Effector memory CD4-positive, alpha-beta T cell (primary cell): Measurements from ENCODE around the gene PLA2G6.

ENCODE experiments used
- DNase-seq, 3 donors: peaks; one replicate each; pipeline ENCODE4 v3.0.0-alpha.2; 2020
- H3K27ac ChIP-seq: 2 replicates; pipeline ENCODE4 v1.7.0; 2013; ENCODE audit warnings: mild to moderate bottlenecking, low read length, moderate library complexity; ENCODE audit not compliant: insufficient read depth, poor library complexity, severe bottlenecking
- H3K27me3 ChIP-seq: replicated peaks from 2 replicates; pipeline ENCODE4 v1.7.0; 2013; ENCODE audit warnings: mild to moderate bottlenecking, low read length; ENCODE audit not compliant: insufficient read depth, control insufficient read depth, poor library complexity, severe bottlenecking
- H3K36me3 ChIP-seq: 2 replicates; pipeline ENCODE4 v1.7.0; 2013; ENCODE audit warnings: mild to moderate bottlenecking, low read length, moderate library complexity; ENCODE audit not compliant: control insufficient read depth, insufficient read depth
- H3K4me1 ChIP-seq: 2 replicates; pipeline ENCODE4 v1.7.0; 2013; ENCODE audit warnings: low read length, mild to moderate bottlenecking; ENCODE audit not compliant: control insufficient read depth, insufficient read depth, poor library complexity, severe bottlenecking
- H3K4me3 ChIP-seq: 2 replicates; pipeline ENCODE4 v1.7.0; 2013; ENCODE audit warnings: low read length, low read depth, mild to moderate bottlenecking; ENCODE audit not compliant: insufficient read depth, poor library complexity, severe bottlenecking
- H3K9me3 ChIP-seq: 2 replicates; pipeline ENCODE4 v1.7.0; 2013; ENCODE audit warnings: mild to moderate bottlenecking, low read length, moderate library complexity; ENCODE audit not compliant: control insufficient read depth

PLA2G6 gene

DNA sequence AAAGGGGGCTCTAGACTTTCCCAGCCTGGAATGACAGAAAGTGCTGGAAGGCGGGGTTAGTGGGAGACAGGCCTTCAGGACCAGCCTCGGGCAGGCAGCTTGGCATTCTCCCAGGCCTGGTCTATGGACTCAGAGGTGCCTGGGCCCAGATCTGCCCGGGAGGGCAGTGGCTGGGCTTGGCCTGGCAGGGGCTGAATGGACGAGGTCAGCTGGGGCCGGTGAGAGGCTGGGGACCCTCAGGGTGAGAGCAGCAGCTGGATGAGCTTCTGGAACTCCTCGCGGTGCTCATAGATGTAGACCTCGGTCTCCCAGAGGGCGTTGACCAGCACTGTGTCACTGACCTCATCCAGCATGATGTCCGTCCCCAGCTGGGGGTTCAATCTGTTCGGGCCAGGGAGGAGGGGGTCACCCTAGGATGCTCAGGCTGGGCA lies 69.7 kb downstream of the PLA2G6 start:
- Histone ChIP-seq H3K4me3 (no peak overlapping the region), H3K27ac (no peak overlapping the region)
- no peak for DNase-seq

DNA sequence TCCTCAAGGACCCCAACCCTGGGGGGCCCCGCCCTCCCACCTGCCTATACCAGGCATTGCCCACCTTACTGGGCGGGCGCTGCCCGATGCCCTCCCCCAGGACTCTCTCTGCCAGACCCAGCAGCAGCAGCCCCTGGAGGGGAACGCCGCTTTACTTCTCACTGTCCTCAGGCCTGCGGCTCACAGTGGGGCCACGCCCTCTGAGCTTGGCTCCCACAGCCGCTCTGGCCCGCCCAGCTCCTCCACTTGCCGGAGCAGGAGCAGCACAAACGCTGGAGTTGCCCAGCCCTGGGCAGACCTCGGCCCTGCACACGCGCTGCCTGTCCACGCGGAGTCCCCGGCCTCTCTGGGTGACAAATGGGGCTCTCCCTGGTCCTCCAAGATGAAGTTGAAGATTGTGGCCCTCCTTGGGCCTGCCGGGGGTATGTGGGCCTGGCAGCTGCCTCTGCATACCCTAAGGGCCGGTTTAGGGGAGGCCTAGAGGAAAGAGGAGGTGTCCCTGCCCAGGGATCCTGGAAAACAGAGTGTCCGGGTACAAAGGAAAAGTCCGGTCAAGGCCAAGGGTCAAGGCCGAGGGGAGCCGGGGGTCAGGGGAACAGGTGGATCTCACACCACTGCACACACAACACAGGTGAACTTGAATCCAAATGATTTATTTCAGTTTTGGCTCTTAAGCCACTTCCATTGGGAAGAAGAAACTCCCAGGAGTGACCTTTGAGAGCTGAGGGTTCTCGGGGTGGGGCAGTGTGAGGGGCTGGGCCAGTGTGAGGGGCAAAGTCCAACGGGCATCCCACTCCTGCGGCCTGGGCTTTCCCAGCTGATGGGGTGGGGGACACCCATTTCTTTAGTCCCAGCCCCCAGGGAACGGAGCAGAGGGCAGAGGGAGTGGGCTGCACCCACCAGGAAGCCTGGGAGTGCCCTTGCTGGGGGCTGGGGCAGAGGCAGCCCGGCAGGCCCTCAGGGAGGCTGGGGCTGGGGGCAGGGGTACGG lies 70.5 kb downstream of the PLA2G6 start:
- Histone ChIP-seq H3K27ac (no peak overlapping the region), H3K36me3 (peaks cover 7% of the 10 kb centered on the region), H3K27me3 (no peaks in the 10 kb centered on the region), H3K4me3 (no peak overlapping the region), H3K9me3 (no peaks in the 10 kb centered on the region), H3K4me1 (peaks cover 4% of the 10 kb centered on the region)
- no peak for DNase-seq

More for the DNA sequence above, 69.7 kb downstream of the PLA2G6 start:
- peaks cover 7% of the 10 kb centered on the region for H3K36me3 ChIP-seq
- no peaks in the 10 kb centered on the region for H3K27me3 ChIP-seq
- peaks cover 4% of the 10 kb centered on the region for H3K4me1 ChIP-seq
- no peaks in the 10 kb centered on the region for H3K9me3 ChIP-seq

DNA sequence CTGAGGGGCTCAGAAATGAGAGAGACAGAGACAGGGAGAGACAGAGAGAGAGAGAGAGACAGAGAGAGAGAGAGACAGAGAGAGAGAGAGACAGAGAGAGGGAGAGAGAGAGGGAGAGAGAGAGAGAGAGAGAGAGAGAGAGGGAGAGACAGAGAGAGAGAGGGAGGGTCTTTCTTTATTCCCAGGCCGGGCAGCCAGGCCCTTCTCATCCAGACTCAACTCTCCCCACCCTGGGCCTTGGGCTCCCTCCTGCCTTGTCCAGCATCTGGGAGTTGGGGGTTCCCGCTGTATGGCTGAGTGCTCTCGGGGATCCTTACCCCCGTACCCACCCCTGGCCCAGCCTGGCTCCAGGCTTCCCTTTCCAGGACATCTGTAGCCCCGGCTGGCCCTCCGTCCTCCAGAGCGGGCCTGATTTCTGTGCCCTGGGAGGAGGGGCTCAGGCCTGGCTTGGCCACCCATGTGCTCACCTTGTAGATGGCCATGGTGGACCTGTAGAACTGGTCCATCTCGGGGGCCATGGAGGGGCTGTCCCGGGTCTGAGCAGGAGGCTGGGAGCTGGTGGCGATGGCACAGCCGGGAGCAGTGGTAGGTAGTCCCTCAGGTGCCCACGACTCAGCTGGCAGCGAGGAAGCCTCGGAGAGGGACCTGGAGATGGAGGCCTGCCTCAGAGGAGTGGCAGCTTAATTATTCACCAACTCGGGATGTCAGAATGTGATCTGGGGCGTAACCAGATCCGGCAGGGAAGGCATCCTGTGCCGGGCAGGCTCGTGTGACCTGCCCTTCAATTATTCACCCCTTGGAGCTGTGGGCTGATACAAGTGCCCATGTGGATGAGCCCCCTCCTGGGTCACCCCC lies 71.4 kb downstream of the PLA2G6 start, which contains the start of gene BAIAP2L2:
Gene BAIAP2L2 (minus strand): TSS at position 677 of the 855 bp plus-strand sequence. CDS start 159 bp downstream, at position 518.
- Histone ChIP-seq H3K36me3 (peaks cover 7% of the 10 kb centered on the region), H3K27ac (no peak within 1 kb of the TSS), H3K4me3 (no peak within 1 kb of the TSS), H3K27me3 (no peaks in the 10 kb centered on the region), H3K4me1 (peaks cover 4% of the 10 kb centered on the region), H3K9me3 (no peaks in the 10 kb centered on the region)
- DNase-seq, result no peak

DNA sequence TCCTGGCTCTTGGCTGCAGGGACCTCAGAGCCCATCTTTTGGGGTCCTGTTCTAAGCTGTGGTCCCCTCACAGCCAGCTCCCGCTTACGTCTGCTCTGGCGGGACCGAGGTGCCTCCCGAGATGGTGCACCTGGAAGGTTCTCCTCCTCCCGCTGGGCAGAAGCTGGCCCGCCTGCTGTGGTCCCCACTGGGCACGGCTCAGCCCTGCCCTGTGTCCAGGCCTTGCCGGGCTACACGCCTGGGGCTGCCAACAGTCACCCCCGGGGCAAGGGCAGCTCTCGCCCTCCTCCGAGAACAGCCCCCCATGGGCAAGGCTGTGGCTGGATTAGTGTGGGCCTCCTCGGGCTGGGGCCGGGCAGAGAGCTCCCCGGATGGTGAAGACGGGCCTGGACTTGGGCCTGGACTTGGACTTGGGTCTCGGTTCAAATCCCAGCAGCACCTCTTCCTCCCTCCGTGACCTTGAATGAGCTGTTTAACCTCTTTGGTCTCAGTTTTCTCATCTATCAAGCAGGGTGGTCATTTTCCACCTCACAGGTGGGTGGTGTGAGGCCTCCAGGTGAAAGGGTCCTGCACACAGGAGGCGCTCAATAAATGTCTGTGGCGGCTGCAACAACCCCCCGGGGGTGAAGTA lies 72.1 kb downstream of the PLA2G6 start:
- Histone ChIP-seq H3K4me3 (no peak overlapping the region), H3K27me3 (no peaks in the 10 kb centered on the region), H3K4me1 (peaks cover under 1% of the 10 kb centered on the region), H3K9me3 (no peaks in the 10 kb centered on the region), H3K27ac (no peak overlapping the region), H3K36me3 (peaks cover 7% of the 10 kb centered on the region)
- peak in 1 of 3 donors; percentile 8 for DNase-seq

DNA sequence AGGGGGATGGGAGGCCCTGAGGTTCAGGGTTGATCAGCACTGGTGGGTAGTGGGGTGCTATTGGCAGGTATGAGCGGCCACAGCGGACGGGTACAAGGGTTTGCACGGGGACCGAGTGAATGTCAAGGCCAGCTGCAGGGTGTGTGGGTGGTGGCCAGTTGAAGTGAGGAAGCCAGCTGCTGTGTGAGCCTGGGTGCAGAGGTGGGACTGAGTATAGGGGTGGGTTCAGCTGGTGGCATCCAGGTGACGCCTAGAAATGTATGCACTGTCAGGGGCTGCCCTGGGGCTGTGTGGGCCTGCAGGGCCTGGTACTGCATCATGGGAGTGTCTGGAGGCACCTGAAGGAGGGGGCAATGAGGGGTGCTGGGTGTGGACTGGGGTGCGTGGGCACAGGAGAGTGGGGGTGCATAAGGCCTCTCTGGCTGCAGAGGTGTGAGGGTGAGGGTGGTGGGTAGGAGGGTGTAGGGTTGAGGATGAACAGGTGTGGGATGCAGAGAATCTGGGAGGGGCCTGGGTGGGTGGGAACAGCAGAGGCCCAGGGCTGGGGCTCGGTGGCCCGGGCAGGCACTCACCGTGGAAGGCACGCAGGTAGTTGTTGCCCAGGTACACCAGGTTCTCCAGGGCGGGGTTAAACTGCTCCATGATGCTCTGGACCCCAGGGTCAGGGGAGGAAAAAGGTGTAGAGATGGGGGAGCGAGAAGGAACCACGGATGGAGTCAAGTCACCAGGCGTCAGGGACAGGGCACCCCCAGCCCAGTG lies 72.9 kb downstream of the PLA2G6 start:
- no peak for DNase-seq
- Histone ChIP-seq H3K36me3 (peaks cover 7% of the 10 kb centered on the region), H3K4me1 (no peaks in the 10 kb centered on the region), H3K27me3 (no peaks in the 10 kb centered on the region), H3K27ac (no peak overlapping the region), H3K4me3 (no peak overlapping the region), H3K9me3 (no peaks in the 10 kb centered on the region)

DNA sequence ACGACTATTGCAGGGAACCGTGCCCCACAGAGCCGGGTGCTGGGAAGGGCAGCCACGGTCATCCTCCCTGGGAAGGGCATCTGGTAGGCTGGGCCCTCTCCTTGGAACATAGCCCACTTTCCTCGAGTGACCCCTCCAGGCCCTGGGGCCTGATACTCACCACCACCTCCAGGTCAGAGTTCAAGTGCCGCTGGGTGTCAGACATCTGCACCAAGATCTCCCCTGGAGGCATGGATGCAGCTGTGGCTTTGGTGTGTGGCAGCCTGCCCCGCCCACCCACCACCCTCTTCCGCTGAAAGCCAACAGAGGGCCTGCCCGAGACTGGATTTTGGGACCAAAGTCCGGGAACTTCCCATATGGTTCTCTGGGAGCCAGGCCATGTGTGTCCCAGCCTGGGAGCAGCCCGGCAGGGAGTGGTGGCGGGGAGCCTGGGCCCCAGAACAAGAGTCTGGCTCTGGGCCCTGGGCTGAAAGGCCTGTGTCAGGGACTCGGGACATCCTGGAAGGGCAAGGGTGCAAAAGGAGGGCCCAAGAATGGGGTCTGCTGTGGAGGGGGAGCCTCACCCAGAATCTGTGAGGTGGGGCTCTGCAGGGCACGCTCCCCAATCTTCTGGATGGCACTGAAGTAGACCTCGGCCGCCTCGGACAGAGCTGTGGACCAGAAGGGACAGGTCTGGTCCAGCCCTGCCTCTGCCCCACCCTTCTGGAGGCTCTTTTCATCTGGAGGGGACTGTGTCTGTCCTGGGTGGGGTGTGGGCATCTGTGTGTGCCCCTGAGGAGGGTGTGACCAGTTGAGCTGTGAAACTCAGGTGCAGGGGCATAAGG lies 73.7 kb downstream of the PLA2G6 start:
- DNase-seq, result no peak
- Histone ChIP-seq H3K4me3 (no peak overlapping the region), H3K9me3 (no peaks in the 10 kb centered on the region), H3K27me3 (no peaks in the 10 kb centered on the region), H3K36me3 (no peaks in the 10 kb centered on the region), H3K4me1 (no peaks in the 10 kb centered on the region), H3K27ac (no peak overlapping the region)

DNA sequence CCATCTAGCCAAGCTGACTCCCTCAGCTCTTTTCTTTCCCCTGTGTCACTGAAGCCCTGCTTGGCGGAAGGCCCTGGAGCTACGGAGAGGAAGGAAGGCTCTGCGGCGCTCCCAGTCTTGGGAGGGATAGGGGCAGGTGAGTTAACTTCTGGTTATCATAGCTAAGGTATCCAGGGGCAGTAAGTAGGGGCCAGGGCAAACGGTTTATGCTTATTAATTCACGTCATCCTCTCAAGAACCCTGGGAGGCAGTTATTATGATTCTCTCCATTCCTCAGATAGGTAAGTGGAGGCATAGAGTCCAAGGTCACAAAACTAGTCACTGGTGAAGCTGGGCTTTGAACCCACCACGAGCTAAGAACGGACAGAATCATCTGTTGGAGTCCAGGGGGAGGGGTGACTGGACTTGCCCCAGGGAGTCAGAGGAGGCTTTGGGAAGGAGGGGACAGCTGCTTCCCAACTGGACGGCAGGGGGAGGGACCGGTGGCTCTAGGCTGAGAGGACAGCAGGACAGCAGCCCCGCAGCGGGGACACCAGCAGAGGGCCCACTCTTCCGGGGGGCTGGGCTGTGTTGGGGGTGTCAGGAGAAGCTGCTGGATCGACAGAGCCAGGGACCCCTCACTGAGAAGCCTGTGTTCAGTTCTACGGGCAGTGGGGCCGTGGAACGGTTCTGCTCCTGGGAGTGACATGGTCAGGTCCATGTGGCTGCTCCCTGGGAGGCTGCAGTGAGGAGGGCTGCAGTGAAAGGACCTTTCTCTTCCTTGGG lies 74.6 kb downstream of the PLA2G6 start:
- no peaks in the 10 kb centered on the region for H3K36me3 ChIP-seq
- no peaks in the 10 kb centered on the region for H3K4me1 ChIP-seq
- no peak overlapping the region for H3K4me3 ChIP-seq
- no peaks in the 10 kb centered on the region for H3K27me3 ChIP-seq
- H3K27ac ChIP-seq, result no peak overlapping the region
- no peaks in the 10 kb centered on the region for H3K9me3 ChIP-seq
- no peak for DNase-seq

DNA sequence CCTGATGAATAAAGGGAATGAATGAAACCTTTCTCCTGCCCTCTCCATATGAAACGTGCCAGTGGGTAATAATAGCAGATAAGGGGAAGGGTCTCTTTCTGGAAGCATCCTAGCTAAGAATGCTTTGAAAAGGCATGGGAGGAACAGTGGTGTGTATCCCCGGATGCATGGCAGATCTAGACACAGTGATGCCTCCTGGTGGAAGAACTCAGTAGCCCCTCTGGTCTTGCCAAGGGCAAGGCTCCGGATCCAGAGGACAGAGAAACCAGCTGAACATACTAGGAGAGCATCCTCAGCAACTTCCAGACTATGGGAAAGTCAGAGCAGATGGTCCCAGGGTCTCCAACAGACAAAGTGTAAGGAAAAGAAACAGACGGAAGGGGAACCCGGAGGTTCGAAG lies 77.5 kb downstream of the PLA2G6 start:
- no peak for DNase-seq
- Histone ChIP-seq H3K36me3 (no peaks in the 10 kb centered on the region), H3K4me1 (no peaks in the 10 kb centered on the region), H3K4me3 (no peak overlapping the region), H3K27me3 (no peaks in the 10 kb centered on the region), H3K9me3 (no peaks in the 10 kb centered on the region), H3K27ac (no peak overlapping the region)
